OCI-LY1 (cell line): Measurements from ENCODE around the gene TCAIM.

Experiments
- CTCF ChIP-seq: fragments of 200-600 bp; sonication (generic), shearing (Covaris generic); IDR thresholded peaks from 2 replicates; pipeline ENCODE4 v1.5.1; 2017; ENCODE audit warnings: mild to moderate bottlenecking, antibody characterized with exemption, low read length, moderate library complexity, mixed read lengths
- EZH2 ChIP-seq: fragments of 200-600 bp; sonication (generic), shearing (Covaris generic); IDR thresholded peaks from 2 replicates; pipeline ENCODE4 v1.8.0; 2017; ENCODE audit warnings: borderline replicate concordance, mixed run types, mild to moderate bottlenecking, antibody characterized with exemption, low read length, moderate library complexity, mixed read lengths

DNA sequence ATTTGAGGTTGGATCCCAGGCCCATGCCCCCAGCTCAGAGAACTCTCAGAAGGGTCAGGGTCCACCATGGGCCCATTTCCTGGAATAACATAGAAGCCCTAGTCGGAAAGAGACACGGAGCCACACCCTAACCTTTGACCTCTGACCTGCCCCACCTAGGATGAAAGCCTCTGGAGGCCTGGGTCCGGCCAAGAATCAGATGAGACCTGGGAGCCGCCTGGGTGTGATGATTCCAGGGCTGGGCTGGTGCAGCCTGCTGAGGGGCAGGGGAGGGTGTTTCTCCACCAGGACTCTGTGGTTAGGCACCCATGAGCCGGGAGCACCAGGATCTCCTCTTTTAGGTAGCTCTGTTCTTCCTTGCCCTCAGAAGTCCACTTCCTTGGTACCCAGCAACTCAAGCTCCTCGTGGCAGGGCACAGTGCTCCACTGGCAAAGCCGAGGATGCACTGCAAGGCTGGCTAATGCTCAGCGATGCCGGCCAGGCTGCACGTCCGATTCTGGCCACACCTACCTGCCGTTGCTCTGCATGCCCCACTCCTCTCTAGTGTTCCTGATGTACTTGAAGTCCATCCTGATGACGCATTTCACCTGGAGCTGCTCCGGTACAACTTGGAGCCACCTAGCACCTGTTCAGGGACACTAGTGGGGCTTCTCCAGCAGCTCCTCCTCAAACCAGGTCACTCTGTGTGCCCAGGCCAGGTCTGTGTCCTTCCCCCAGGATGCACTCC is 81.5 kb downstream of the TCAIM start:
- TF ChIP-seq CTCF (no peak), EZH2 (no peak)
